Measurements from ENCODE around the gene NADK2. TPM values are rescaled to one million over a fixed set of nuclear protein-coding genes. Genes with fewer than 3 reads are reported as not detected.

The NADK2 gene
- total and polyA plus RNA-seq, 4 donors = 73.6 to 178 (median 88.0) TPM

GRCh38 chr5:36202521-36202961 lies 39.2 kb downstream of the NADK2 start:
- no peak for DNase-seq (ENCODE audit: low spot score)
- Histone ChIP-seq H3K36me3 (ENCODE audit: control insufficient read depth in 4 of 4, insufficient read depth in 3 of 4, low read depth in 1 of 4, low read length in 3 of 4) (peaks cover 0 to 63% (median 44%) of the 10 kb centered on the region in 4 donors), H3K9ac (ENCODE audit: low read depth in 1 of 2, low read length in 2 of 2) (no peak overlapping the region), H3K4me1 (ENCODE audit: control insufficient read depth in 4 of 4, insufficient read depth in 4 of 4, low read length in 3 of 4) (peaks cover 0 to 6% (median 5%) of the 10 kb centered on the region in 4 donors), H3K9me3 (ENCODE audit: control insufficient read depth in 4 of 4, low read length in 3 of 4) (no peaks in the 10 kb centered on the region), H3K27ac (ENCODE audit: low read depth in 1 of 2, low read length in 2 of 2) (no peak overlapping the region), H3K27me3 (ENCODE audit: control insufficient read depth in 4 of 4, insufficient read depth in 4 of 4, low read length in 3 of 4) (no peaks in the 10 kb centered on the region), H3K4me3 (ENCODE audit: low read depth in 1 of 3, low read length in 3 of 3) (no peak overlapping the region)
- WGBS = 82% methylated on average over 3 of the region's 3 CpGs
- TF ChIP-seq REST (IDR thresholded peaks at IDR 0.05) = no peak
- no peak for TF ChIP-seq HNF4G (IDR thresholded peaks at IDR 0.05)
- TF ChIP-seq CTCF (IDR thresholded peaks at IDR 0.05; ENCODE audit: low read depth, low read length, missing input control) = no peak
- TF ChIP-seq HNF4A (conservative IDR thresholded peaks at IDR 0.05) = no peak
- no peak for TF ChIP-seq GABPA (IDR thresholded peaks at IDR 0.05 in 1 of 2, conservative IDR thresholded peaks at IDR 0.05 in 1 of 2)
- TF ChIP-seq SP1 (IDR thresholded peaks at IDR 0.05) = no peak
- TF ChIP-seq RXRA (IDR thresholded peaks at IDR 0.05) = no peak
- no peak for TF ChIP-seq FOXA1 (IDR thresholded peaks at IDR 0.05)
- no peak for TF ChIP-seq ZBTB33 (IDR thresholded peaks at IDR 0.05)
- no peak for TF ChIP-seq TAF1 (conservative IDR thresholded peaks at IDR 0.05)
- TF ChIP-seq RAD21 (IDR thresholded peaks at IDR 0.05) = no peak
- no peak for TF ChIP-seq MAX (IDR thresholded peaks at IDR 0.05)
- no peak for TF ChIP-seq YY1 (IDR thresholded peaks at IDR 0.05)

- no peak overlapping the region for H3K9ac ChIP-seq (ENCODE audit: low read depth in 1 of 2, low read length in 2 of 2)
- H3K27me3 ChIP-seq (ENCODE audit: control insufficient read depth in 4 of 4, insufficient read depth in 4 of 4, low read length in 3 of 4) = no peaks in the 10 kb centered on the region
- H3K4me3 ChIP-seq (ENCODE audit: low read depth in 1 of 3, low read length in 3 of 3) = no peak overlapping the region
- no peaks in the 10 kb centered on the region for H3K9me3 ChIP-seq (ENCODE audit: control insufficient read depth in 4 of 4, low read length in 3 of 4)
- WGBS = 90% methylated on average over 4 of the region's 4 CpGs
- H3K27ac ChIP-seq (ENCODE audit: low read depth in 1 of 2, low read length in 2 of 2) = no peak overlapping the region
- TF ChIP-seq YY1 (IDR thresholded peaks at IDR 0.05) (no peak), ATF3 (IDR thresholded peaks at IDR 0.05) (no peak), NR2F2 (IDR thresholded peaks at IDR 0.05) (no peak), TAF1 (conservative IDR thresholded peaks at IDR 0.05) (no peak)
- no peak for DNase-seq (ENCODE audit: low spot score)
- peaks cover 0 to 67% (median 55%) of the 10 kb centered on the region in 4 donors for H3K36me3 ChIP-seq (ENCODE audit: control insufficient read depth in 4 of 4, insufficient read depth in 3 of 4, low read depth in 1 of 4, low read length in 3 of 4)
- peaks cover 0 to 6% (median 5%) of the 10 kb centered on the region in 4 donors for H3K4me1 ChIP-seq (ENCODE audit: control insufficient read depth in 4 of 4, insufficient read depth in 4 of 4, low read length in 3 of 4)
Observed at GRCh38 chr5:36200513-36200912, 41.2 kb downstream of the NADK2 start.
